Left ventricle myocardium superior (tissue), 1 donor: Measurements from ENCODE around the gene RINL. TPM values are rescaled to one million over a fixed set of nuclear protein-coding genes. Genes with fewer than 3 reads are reported as not detected.
"Not testable (repeated sequence)": the region's sequence is repeated elsewhere in the genome, so short reads cannot be mapped to it uniquely, and the experiment has no call there.

Experiments used
- ATAC-seq: fragments of 200-7000 bp; cut with Tn5 transposase; one replicate; pipeline ENCODE4 v1.9.1; 2020; ENCODE audit warnings: mild to moderate bottlenecking, moderate library complexity
- DNase-seq: peaks from one replicate; pipeline ENCODE4 v3.0.0-alpha.2; 2020
- intact Hi-C: fragments of 100-400 bp; cut with micrococcal nuclease; formaldehyde crosslinking; loops from one replicate; pipeline ENCODE4 v1.11.0; 2022
- total RNA-seq: library from RNA; stranded (reverse); fragmentation: NEBNext Ultra II Directional; extraction: Animal tissue kit (Norgen Biotek cat#: 25700); gene quantifications from one replicate; pipeline ENCODE4 v1.2.1, GENCODE V29; 2021
- donor health status: DM: no; HTN: yes; CAD: no; lungs with severe emphysema.

The RINL gene
- total RNA-seq, 1 donor from 2014 or later, result 4.5 TPM

- no peak for DNase-seq
- intact Hi-C loops, result loop anchor here (10.0 kb wide), 1 partner anchor 185 kb away; no protein-coding TSS in a partner anchor
- no peak for ATAC-seq
These were observed 38.1 kb downstream of the RINL start for GRCh38 chr19:38839816-38840582.

GRCh38 chr19:38838986-38839761 lies 38.9 kb downstream of the RINL start:
- ATAC-seq (no peak), DNase-seq (no peak)
- intact Hi-C loops, result loop anchor here (10.0 kb wide), 1 partner anchor 184 kb away; no protein-coding TSS in a partner anchor

GRCh38 chr19:38838208-38838985 lies 39.7 kb downstream of the RINL start:
- no peak for DNase-seq
- intact Hi-C loops, result loop anchor here (10.0 kb wide), 1 partner anchor 184 kb away; no protein-coding TSS in a partner anchor
- ATAC-seq, result no peak

GRCh38 chr19:38837656-38838121 lies 40.4 kb downstream of the RINL start:
- ATAC-seq, result no peak
- no peak for DNase-seq
- intact Hi-C loops, result loop anchor here (10.0 kb wide), 1 partner anchor 183 kb away; no protein-coding TSS in a partner anchor

- intact Hi-C loops, result loop anchor here (10.0 kb wide), 1 partner anchor 182 kb away; no protein-coding TSS in a partner anchor
- no peak for DNase-seq
- no peak for ATAC-seq
These were observed 41.0 kb downstream of the RINL start for GRCh38 chr19:38836983-38837626.

- intact Hi-C loops, result loop anchor here (10.0 kb wide), 1 partner anchor 182 kb away; no protein-coding TSS in a partner anchor
- no peak for ATAC-seq
- DNase-seq, result no peak
These were observed 41.7 kb downstream of the RINL start for GRCh38 chr19:38836159-38836982.

GRCh38 chr19:38834590-38834989 lies 43.5 kb downstream of the RINL start:
- DNase-seq (no peak), ATAC-seq (no peak)
- intact Hi-C loops, result loop anchor here (10.0 kb wide), 1 partner anchor 180 kb away; no protein-coding TSS in a partner anchor

GRCh38 chr19:38834104-38834490 lies 44.0 kb downstream of the RINL start:
- intact Hi-C loops, result loop anchor here (10.0 kb wide), 1 partner anchor 179 kb away; no protein-coding TSS in a partner anchor
- no peak for DNase-seq
- no peak for ATAC-seq

GRCh38 chr19:38833092-38833425 lies 45.0 kb downstream of the RINL start:
- no peak for ATAC-seq
- intact Hi-C loops, result loop anchor here (10.0 kb wide), 1 partner anchor 178 kb away; no protein-coding TSS in a partner anchor
- no peak for DNase-seq

- ATAC-seq, result peak; percentile 75
- peak; percentile 87 for DNase-seq
- intact Hi-C loops, result loop anchor here (10.0 kb wide), 1 partner anchor 176 kb away; no protein-coding TSS in a partner anchor
These were observed 46.9 kb downstream of the RINL start for GRCh38 chr19:38831142-38831605.

GRCh38 chr19:38830039-38830733 lies 47.9 kb downstream of the RINL start:
- no peak for DNase-seq
- intact Hi-C loops, result loop anchor here (10.0 kb wide), 1 partner anchor 175 kb away; no protein-coding TSS in a partner anchor
- ATAC-seq, result no peak

GRCh38 chr19:38829203-38829602 lies 48.9 kb downstream of the RINL start:
- intact Hi-C loops, DNase-seq, ATAC-seq: not testable (repeated sequence)

- ATAC-seq, result no peak
- DNase-seq, result no peak
- intact Hi-C loops, result no loop called here
These were observed 51.1 kb downstream of the RINL start for GRCh38 chr19:38826856-38827551.

GRCh38 chr19:38825936-38826335 lies 52.1 kb downstream of the RINL start:
- intact Hi-C loops, ATAC-seq, DNase-seq: not testable (repeated sequence)

- DNase-seq, intact Hi-C loops, ATAC-seq: not testable (repeated sequence)
These were observed 56.7 kb downstream of the RINL start for GRCh38 chr19:38821230-38821825.
